ENCODE results near the gene CDK6.

Gene CDK6

DNA sequence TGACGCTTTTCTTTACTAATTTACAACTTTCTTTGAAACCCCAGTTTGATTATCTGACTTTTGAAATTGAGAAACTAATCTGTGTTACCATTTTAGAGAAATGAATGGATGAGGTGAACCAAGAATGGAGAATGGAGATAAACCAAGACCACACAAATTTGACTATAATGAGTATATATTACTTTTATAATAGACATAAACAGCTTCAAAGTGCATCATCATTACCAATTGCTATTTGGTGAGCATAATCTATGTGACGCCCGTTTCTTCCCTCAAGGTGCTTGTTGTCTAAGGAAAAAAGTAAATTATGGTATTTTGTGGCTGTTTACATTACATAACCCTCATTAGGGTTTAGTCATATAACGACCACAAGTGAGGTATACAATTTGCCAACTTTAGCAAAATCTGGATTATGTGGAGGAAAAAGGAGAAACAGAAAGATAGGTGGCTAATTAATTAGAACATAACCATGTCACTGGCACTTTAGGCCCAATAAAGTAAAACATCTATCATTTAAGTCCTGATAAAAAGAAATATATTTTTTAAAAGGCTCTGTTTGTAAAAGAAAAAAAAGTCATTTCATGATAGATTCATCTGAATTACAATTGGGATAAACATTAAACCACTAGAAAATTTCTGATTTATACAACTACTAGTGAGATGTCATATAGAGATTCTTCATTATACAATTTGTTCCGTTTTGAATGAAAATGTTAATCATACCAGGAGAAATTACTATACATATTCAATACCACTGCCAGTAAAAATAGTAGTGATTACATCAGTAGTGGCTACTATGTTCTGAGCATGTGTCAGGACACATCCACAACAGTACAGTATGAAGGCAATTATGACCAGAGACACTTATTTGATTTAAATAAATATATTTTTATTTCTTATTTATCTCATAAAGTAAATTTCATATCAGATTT is 128.0 kb downstream of the CDK6 start:
- DNase-seq (ENCODE audit: low read depth in 2 of 2), result no peak

- no peak for DNase-seq (ENCODE audit: low read depth in 2 of 2)
Observed at GRCh38 chr7:92707435-92707834, 128.9 kb downstream of the CDK6 start.

GRCh38 chr7:92706563-92706962 is 129.8 kb downstream of the CDK6 start:
- DNase-seq (ENCODE audit: low read depth in 2 of 2), result no peak

GRCh38 chr7:92705831-92706230 is 130.5 kb downstream of the CDK6 start:
- DNase-seq (ENCODE audit: low read depth in 2 of 2), result no peak

DNA sequence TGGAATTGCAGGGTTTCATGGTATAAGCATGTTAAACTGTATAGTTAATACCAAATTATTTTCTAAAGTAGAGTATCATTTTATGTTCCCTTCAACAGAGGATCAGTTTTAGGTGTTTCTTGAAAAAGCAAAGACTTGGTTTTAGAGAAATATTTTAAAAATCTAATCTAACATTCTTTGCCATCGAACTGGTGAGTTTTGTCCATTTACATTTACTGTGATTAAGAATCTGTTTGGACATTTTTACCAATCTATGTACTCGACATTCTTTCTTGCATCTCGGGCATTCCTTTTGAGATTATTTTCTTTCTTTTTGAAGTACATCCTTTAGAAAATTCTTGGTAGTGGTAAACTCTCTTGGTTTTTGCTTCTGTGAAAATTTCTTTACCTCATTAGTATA is 131.5 kb downstream of the CDK6 start:
- no peak for DNase-seq (ENCODE audit: low read depth in 2 of 2)

DNA sequence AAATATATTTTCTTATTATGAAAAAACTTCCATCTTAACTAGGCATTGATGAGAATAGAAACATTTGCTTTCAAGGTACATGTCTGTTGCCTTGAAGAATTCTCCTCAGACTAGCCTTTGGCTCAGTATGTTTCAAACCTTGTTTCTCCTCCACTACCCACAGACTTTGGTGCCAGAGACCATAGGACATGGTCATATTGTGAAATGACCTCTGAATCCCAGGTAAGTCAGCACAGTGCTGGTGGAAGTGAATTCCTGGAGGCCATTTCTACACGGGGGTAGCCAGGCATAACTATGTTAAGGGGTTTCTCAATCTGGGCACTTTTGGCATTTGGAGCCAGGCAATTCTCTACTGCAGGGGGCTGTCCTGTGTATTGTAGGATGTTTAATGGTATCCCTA is 133.8 kb downstream of the CDK6 start:
- DNase-seq (ENCODE audit: low read depth in 2 of 2), result no peak

DNA sequence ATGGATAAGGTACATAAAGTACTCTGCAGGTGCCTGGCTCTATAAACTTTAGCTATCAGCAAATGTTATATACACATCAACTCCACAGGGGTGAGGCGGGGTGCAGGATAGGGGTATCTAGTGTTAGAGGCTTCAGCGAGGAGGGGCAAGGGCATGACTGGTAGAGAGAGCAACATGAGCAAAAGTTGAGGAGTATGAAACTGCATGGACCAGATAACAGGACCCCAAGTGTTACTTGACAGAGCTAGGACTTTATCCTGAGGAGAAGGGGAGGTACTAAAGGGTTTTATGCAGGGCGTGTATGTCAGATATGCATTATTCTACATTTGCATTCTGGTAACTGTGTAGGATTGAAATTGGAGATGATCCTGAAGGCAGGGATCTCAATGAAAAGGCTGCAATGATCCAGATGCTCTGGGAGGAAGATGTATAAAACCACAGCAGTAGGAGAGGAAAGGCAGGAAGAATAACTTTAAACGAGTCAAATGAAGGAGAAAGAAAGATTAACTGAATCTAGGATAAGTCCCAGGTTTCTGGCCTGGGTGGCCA is 136.3 kb downstream of the CDK6 start:
- no peak for DNase-seq (ENCODE audit: low read depth in 2 of 2)

DNA sequence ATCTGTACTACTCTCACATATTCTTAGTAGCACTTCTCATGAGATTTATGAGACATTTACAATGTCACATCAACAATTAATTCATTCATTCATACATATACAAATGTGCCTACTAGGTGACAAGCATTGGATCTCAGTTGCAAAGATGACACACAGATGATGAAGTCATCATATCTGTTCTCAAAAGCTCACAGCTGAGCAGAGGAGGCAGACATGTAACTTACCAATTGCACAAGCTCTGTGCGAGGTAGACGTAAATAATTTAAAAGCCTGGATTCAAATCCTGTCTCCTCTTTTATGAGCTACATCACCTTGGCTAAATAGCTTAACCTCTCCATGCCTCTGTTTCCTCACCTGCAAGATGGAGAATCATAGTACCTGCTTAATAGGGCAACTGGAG is 136.8 kb downstream of the CDK6 start:
- DNase-seq (ENCODE audit: low read depth in 2 of 2), result no peak

GRCh38 chr7:92698237-92698841 is 138.0 kb downstream of the CDK6 start:
- peak; percentile 91 to 92 for DNase-seq (ENCODE audit: low read depth in 2 of 2)

DNA sequence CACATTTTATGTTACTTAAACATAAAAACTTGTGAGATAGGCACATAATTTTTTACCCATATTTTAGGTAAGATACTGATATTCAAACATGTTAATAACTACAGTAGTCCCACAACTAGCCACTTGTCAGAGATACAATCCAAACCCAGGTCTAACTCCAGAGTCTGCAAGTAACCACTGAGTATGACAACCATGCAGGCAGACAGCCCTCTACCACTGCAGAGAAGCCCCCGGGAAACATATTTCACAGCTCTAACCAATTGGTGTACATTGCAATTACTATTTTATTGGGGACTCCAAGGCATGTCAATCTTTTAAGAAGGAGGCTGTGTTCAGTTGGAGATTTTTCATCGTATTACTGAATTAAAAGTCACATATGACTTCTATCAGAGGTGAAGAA is 139.0 kb downstream of the CDK6 start:
- no peak for DNase-seq (ENCODE audit: low read depth in 2 of 2)

GRCh38 chr7:92697012-92697411 is 139.4 kb downstream of the CDK6 start:
- no peak for DNase-seq (ENCODE audit: low read depth in 2 of 2)

- no peak for DNase-seq (ENCODE audit: low read depth in 2 of 2)
Observed at GRCh38 chr7:92696584-92696983, 139.8 kb downstream of the CDK6 start.

- DNase-seq (ENCODE audit: low read depth in 2 of 2), result peak; percentile 96
Observed at GRCh38 chr7:92695308-92696261, 140.8 kb downstream of the CDK6 start.

DNA sequence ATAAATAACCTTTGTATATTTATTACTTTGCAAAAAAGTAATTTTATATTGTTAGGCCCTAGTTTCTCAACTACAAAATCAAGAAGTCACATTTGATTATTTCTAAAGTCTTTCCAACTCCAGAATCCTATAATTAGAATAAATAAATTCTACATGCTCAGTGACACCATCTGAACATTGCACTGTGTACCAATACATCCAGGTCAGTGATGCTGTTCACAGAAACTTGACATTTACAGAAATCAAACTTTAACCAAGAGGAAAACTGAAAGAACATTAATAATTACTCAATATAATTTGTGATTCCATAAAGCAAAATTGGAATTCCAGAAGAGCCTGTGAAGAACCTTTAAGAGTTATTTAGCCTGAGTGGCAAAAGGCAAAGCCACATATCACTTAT is 142.2 kb downstream of the CDK6 start:
- no peak for DNase-seq (ENCODE audit: low read depth in 2 of 2)

- no peak for DNase-seq (ENCODE audit: low read depth in 2 of 2)
Observed at GRCh38 chr7:92693519-92693918, 142.9 kb downstream of the CDK6 start.

DNA sequence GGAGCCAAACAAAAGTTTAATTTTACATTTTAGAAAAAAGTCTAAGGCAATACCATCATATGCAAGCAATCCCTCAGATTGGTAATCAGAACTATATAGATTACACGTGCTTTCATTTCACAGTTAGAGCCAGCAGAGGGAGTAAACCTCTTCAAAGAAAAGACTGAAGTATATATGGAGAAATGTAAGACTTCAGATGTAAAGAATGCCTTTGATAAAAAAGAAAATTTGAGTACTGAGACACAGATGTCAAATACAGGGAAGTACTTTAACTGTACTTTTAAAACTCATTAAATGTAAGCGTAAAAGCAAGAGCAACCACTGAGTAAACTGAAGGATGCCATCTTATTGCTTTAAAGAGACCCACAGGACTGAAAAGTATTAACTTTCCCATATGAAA is 144.8 kb downstream of the CDK6 start:
- peak; percentile 70 to 72 for DNase-seq (ENCODE audit: low read depth in 2 of 2)

GRCh38 chr7:92685136-92686042 is 151.0 kb downstream of the CDK6 start:
- no peak for DNase-seq (ENCODE audit: low read depth in 2 of 2)

DNA sequence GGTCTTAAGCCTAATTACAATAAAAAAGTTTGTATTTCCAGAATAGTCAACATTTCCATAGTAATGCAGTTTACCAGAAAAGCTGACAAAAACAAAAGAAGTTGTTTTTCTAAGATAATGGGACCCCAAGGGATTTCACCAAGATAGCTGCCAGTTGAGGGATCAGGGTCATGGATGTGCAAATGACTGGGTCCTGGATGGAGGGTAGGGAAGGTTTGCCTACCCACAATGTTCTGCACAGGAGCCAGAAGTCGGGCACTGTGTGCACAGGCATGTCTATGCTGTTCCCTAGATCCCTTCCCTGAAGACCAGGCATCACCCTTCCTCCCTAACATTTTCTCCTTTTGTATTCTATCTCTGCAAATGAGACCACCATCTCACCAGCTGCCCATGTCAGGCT is 152.1 kb downstream of the CDK6 start:
- no peak for DNase-seq (ENCODE audit: low read depth in 2 of 2)

DNA sequence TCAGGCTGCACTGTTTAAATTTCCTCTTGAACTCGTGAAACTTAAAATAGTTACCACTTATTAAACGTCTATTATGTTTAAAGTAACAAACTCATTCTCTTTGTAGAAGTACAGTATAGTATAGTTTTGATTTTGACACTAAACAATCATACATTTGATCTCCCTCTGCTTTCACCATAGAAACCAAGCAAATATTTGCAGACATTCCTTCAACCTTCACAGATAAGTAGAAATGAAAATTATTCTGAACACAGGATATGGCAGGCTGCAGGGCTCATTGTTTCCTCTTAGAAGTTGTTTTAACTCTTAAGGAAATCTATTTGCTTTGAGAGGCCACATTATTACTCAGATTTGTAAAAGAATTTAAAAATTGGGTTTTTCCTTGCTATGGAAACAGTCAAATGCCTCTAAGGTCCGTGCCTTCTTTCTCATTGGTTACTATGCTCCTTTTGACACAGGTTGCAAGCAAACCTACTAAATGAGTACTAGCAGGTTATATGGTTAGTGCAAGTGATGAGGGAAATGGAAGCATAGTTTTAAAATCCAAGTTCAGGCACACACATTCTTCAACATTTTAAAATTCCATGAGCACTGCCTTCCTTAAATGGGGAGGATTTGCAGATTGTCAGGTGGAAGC is 153.4 kb downstream of the CDK6 start:
- no peak for DNase-seq (ENCODE audit: low read depth in 2 of 2)

- DNase-seq (ENCODE audit: low read depth in 2 of 2), result no peak
Observed at GRCh38 chr7:92682330-92682729, 154.0 kb downstream of the CDK6 start.

All from fibroblast of skin of left quadriceps (primary cell).